Hepatocyte (in vitro differentiated cells): ENCODE results near the gene NDST3.

Experiments used
- EZH2 ChIP-seq: fragments of 200-600 bp; sonication (generic); IDR thresholded peaks from 2 replicates; pipeline ENCODE4 v1.6.1; 2016; ENCODE audit warnings: antibody characterized with exemption, mild to moderate bottlenecking, borderline replicate concordance
- EZH2phosphoT487 ChIP-seq: fragments of 200-600 bp; sonication (generic); IDR thresholded peaks from one replicate; pipeline ENCODE4 v1.6.1; 2018; ENCODE audit warnings: antibody characterized with exemption, mild to moderate bottlenecking, low read depth, moderate library complexity; ENCODE audit not compliant: unreplicated experiment, severe bottlenecking
- TF ChIP-seq, protein P1 (sequence below): fragments of 200-600 bp; sonication (generic); IDR thresholded peaks from 2 replicates; pipeline ENCODE4 v1.5.1; 2016; ENCODE audit warnings: antibody characterized with exemption, mild to moderate bottlenecking; ENCODE audit not compliant: poor library complexity

DNA sequence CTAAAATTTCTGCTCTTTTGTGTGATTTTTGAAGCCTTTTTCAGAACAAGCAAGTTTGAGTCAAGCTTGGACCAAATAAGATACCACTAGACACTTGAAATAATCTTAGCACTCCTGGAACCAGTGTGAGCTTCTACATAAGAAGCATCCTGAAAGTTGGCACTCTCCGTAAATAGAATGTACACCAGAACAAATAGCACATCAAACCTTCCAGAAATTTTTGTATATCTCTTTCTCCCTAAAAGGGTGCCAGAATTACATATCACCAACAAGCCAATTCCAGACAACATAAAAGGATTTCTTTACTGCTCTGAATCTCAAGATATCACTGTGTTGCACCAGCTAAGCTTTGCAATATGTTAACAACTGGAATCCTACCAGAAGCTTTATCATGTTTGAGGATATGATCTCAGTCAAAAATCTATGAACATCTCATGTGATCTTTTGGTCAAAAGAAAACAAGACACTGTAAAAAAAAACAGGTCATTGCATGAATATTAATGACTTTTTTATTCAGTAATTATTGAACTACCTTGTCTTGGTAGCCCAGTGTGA, 201.4 kb downstream of the NDST3 start:
- TF ChIP-seq, protein P1, sequence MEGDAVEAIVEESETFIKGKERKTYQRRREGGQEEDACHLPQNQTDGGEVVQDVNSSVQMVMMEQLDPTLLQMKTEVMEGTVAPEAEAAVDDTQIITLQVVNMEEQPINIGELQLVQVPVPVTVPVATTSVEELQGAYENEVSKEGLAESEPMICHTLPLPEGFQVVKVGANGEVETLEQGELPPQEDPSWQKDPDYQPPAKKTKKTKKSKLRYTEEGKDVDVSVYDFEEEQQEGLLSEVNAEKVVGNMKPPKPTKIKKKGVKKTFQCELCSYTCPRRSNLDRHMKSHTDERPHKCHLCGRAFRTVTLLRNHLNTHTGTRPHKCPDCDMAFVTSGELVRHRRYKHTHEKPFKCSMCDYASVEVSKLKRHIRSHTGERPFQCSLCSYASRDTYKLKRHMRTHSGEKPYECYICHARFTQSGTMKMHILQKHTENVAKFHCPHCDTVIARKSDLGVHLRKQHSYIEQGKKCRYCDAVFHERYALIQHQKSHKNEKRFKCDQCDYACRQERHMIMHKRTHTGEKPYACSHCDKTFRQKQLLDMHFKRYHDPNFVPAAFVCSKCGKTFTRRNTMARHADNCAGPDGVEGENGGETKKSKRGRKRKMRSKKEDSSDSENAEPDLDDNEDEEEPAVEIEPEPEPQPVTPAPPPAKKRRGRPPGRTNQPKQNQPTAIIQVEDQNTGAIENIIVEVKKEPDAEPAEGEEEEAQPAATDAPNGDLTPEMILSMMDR: no peak
- TF ChIP-seq EZH2: no peak
- TF ChIP-seq EZH2phosphoT487: no peak
